HEK293T (cell line): ENCODE measurements around the gene FHIT.

ENCODE experiments used
- CTCF ChIA-PET: fragments of 350-600 bp; formaldehyde crosslinking; extraction: SDS; loops from one replicate; lab custom pipeline; 2021; ENCODE audit warnings: antibody characterized with exemption, inconsistent platforms; lab: Yijun Ruan, JAX
- POLR2A ChIA-PET: fragments of 350-600 bp; formaldehyde crosslinking; extraction: SDS; loops from one replicate; lab custom pipeline; 2020; ENCODE audit warnings: antibody characterized with exemption, inconsistent platforms; lab: Yijun Ruan, JAX
- DNase-seq: peaks from one replicate; pipeline ENCODE4 v3.0.0; 2012; ENCODE audit warnings: mixed read lengths; ENCODE audit errors: extremely low spot score
- ARNT ChIP-seq: fragments of 450-650 bp; IDR thresholded peaks from 2 replicates; pipeline ENCODE4 v1.6.1; 2017; ENCODE audit warnings: mild to moderate bottlenecking
- BHLHE40 ChIP-seq: fragments of 450-650 bp; IDR thresholded peaks from 2 replicates; pipeline ENCODE4 v1.6.1; 2016; ENCODE audit warnings: mild to moderate bottlenecking, moderate library complexity, borderline replicate concordance
- CTBP1 ChIP-seq: fragments of 450-650 bp; IDR thresholded peaks from 2 replicates; pipeline ENCODE4 v1.6.1; 2016; ENCODE audit warnings: borderline replicate concordance
- ELF4 ChIP-seq: fragments of 450-650 bp; IDR thresholded peaks from 2 replicates; pipeline ENCODE4 v1.6.1; 2017; ENCODE audit warnings: antibody characterized with exemption
- FOXA1 ChIP-seq: fragments of 450-650 bp; IDR thresholded peaks from 2 replicates; pipeline ENCODE4 v1.6.1; 2016; ENCODE audit warnings: mild to moderate bottlenecking
- FOXK2 ChIP-seq: fragments of 450-650 bp; IDR thresholded peaks from 2 replicates; pipeline ENCODE4 v1.6.1; 2016; ENCODE audit warnings: mild to moderate bottlenecking
- FOXM1 ChIP-seq: fragments of 450-650 bp; IDR thresholded peaks from 2 replicates; pipeline ENCODE4 v1.6.1; 2017; ENCODE audit warnings: mild to moderate bottlenecking, borderline replicate concordance
- HDGF ChIP-seq: fragments of 450-650 bp; IDR thresholded peaks from 2 replicates; pipeline ENCODE4 v1.6.1; 2017; ENCODE audit warnings: antibody characterized with exemption, borderline replicate concordance
- L3MBTL2 ChIP-seq: fragments of 450-650 bp; conservative IDR thresholded peaks from 2 replicates; pipeline ENCODE4 v1.6.1; 2016; ENCODE audit warnings: mild to moderate bottlenecking
- LEF1 ChIP-seq: fragments of 450-650 bp; IDR thresholded peaks from 2 replicates; pipeline ENCODE4 v1.6.1; 2017; ENCODE audit warnings: mild to moderate bottlenecking, borderline replicate concordance
- NFRKB ChIP-seq: fragments of 450-650 bp; IDR thresholded peaks from 2 replicates; pipeline ENCODE4 v1.6.1; 2016; ENCODE audit warnings: mild to moderate bottlenecking, moderate library complexity
- PKNOX1 ChIP-seq: fragments of 450-650 bp; IDR thresholded peaks from 2 replicates; pipeline ENCODE4 v1.6.1; 2016
- SP1 ChIP-seq: fragments of 450-650 bp; IDR thresholded peaks from 2 replicates; pipeline ENCODE4 v1.6.1; 2017
- SUZ12 ChIP-seq: fragments of 450-650 bp; IDR thresholded peaks from 2 replicates; pipeline ENCODE4 v1.6.1; 2016; ENCODE audit warnings: mild to moderate bottlenecking
- TARDBP ChIP-seq: fragments of 450-650 bp; IDR thresholded peaks from 2 replicates; pipeline ENCODE4 v1.6.1; 2016
- ZNF384 ChIP-seq: fragments of 450-650 bp; IDR thresholded peaks from 2 replicates; pipeline ENCODE4 v1.6.1; 2016

The FHIT gene

GRCh38 chr3:59879031-59879581 lies 1372.1 kb downstream of the FHIT start:
- CTCF ChIA-PET, result no interaction called here
- TF ChIP-seq CTBP1, result no peak
- peak; percentile 19; the same call in 1 of the 2 replicates for TF ChIP-seq PKNOX1

GRCh38 chr3:59878038-59878427 lies 1373.2 kb downstream of the FHIT start:
- POLR2A ChIA-PET, result no interaction called here
- TF ChIP-seq HDGF (no peak), FOXK2 (no peak), ZNF384 (no peak), FOXM1 (no peak), TARDBP (no peak), L3MBTL2 (no peak)
- CTCF ChIA-PET, result no interaction called here
- no peak for DNase-seq

More at GRCh38 chr3:59879031-59879581, 1372.1 kb downstream of the FHIT start:
- POLR2A ChIA-PET, result no interaction called here
- DNase-seq, result no peak

- DNase-seq, result no peak
- TF ChIP-seq L3MBTL2 (no peak), CTBP1 (no peak), TARDBP (no peak), ELF4 (no peak), NFRKB (no peak), SUZ12 (no peak), ARNT (no peak), PKNOX1 (no peak), LEF1 (no peak), FOXA1 (no peak), HDGF (no peak), BHLHE40 (no peak), FOXM1 (no peak), ZNF384 (no peak), SP1 (no peak), FOXK2 (no peak)
- POLR2A ChIA-PET, result no interaction called here
- CTCF ChIA-PET, result no interaction called here
Observed at GRCh38 chr3:59877263-59878037, 1373.8 kb downstream of the FHIT start.

GRCh38 chr3:59876533-59877062 lies 1374.7 kb downstream of the FHIT start:
- ChIA-PET POLR2A (no interaction called here), CTCF (no interaction called here)
- no peak for TF ChIP-seq HDGF
- TF ChIP-seq LEF1, result no peak
- no peak for TF ChIP-seq SUZ12
- TF ChIP-seq ZNF384, result no peak
- no peak for TF ChIP-seq NFRKB
- DNase-seq, result no peak

- DNase-seq, result no peak
- TF ChIP-seq FOXA1 (no peak), NFRKB (no peak), ARNT (no peak), ZNF384 (no peak), CTBP1 (no peak), BHLHE40 (no peak), ELF4 (no peak), FOXM1 (no peak), FOXK2 (no peak)
- ChIA-PET CTCF (no interaction called here), POLR2A (no interaction called here)
Observed at GRCh38 chr3:59873576-59874230, 1377.5 kb downstream of the FHIT start.

GRCh38 chr3:59872128-59872527 lies 1379.1 kb downstream of the FHIT start:
- DNase-seq, result no peak
- no peak for TF ChIP-seq NFRKB
- TF ChIP-seq LEF1, result no peak
- no peak for TF ChIP-seq ZNF384
- no peak for TF ChIP-seq FOXK2
- no peak for TF ChIP-seq SP1
- TF ChIP-seq SUZ12, result no peak
- no peak for TF ChIP-seq HDGF
- TF ChIP-seq CTBP1, result no peak
- TF ChIP-seq BHLHE40, result no peak
- no peak for TF ChIP-seq ARNT
- TF ChIP-seq PKNOX1, result no peak
- no peak for TF ChIP-seq TARDBP
- TF ChIP-seq FOXA1, result no peak
- no peak for TF ChIP-seq ELF4
- TF ChIP-seq FOXM1, result no peak
- TF ChIP-seq L3MBTL2, result no peak
- ChIA-PET CTCF (no interaction called here), POLR2A (no interaction called here)
